Activated CD4-positive, alpha-beta T cell treated with anti-CD3 and anti-CD28 coated beads, Interleukin-2, Interleukin-6, amounts not matched to agents 100 ng/mL and 50 ng/mL, durations not matched to agents 16 hours and 8 hours (primary cell): ENCODE data around the gene TBC1D22A.
"Not testable (repeated sequence)": the region's sequence is repeated elsewhere in the genome, so short reads cannot be mapped to it uniquely, and the experiment has no call there.

ENCODE experiments used
- DNase-seq: peaks from one replicate; pipeline ENCODE4 v3.0.0-alpha.2; 2020

Gene TBC1D22A

GRCh38 chr22:47164514-47165337 is 402.3 kb downstream of the TBC1D22A start:
- no peak for DNase-seq

GRCh38 chr22:47165338-47166032 is 403.0 kb downstream of the TBC1D22A start:
- DNase-seq = no peak

GRCh38 chr22:47166033-47166404 is 403.6 kb downstream of the TBC1D22A start:
- DNase-seq = no peak

GRCh38 chr22:47166446-47167016 is 404.1 kb downstream of the TBC1D22A start:
- no peak for DNase-seq

GRCh38 chr22:47167056-47167455 is 404.6 kb downstream of the TBC1D22A start:
- DNase-seq = no peak

GRCh38 chr22:47167921-47168320 is 405.5 kb downstream of the TBC1D22A start:
- DNase-seq = not testable (repeated sequence)

GRCh38 chr22:47168441-47168840 is 406.0 kb downstream of the TBC1D22A start:
- DNase-seq = no peak

GRCh38 chr22:47168900-47169800 is 406.7 kb downstream of the TBC1D22A start:
- DNase-seq = no peak

GRCh38 chr22:47169801-47170140 is 407.3 kb downstream of the TBC1D22A start:
- no peak for DNase-seq

- not testable (repeated sequence) for DNase-seq
Measured at GRCh38 chr22:47170511-47171440, 408.3 kb downstream of the TBC1D22A start.

- DNase-seq = no peak
Measured at GRCh38 chr22:47171441-47172221, 409.2 kb downstream of the TBC1D22A start.

GRCh38 chr22:47172771-47173534 is 410.5 kb downstream of the TBC1D22A start:
- no peak for DNase-seq

GRCh38 chr22:47173535-47174021 is 411.1 kb downstream of the TBC1D22A start:
- no peak for DNase-seq

GRCh38 chr22:47174096-47174495 is 411.6 kb downstream of the TBC1D22A start:
- DNase-seq = no peak

- DNase-seq = no peak
Measured at GRCh38 chr22:47174671-47175112, 412.2 kb downstream of the TBC1D22A start.

- DNase-seq = no peak
Measured at GRCh38 chr22:47175151-47176025, 412.9 kb downstream of the TBC1D22A start.

- no peak for DNase-seq
Measured at GRCh38 chr22:47176026-47176389, 413.6 kb downstream of the TBC1D22A start.

GRCh38 chr22:47176573-47177333 is 414.3 kb downstream of the TBC1D22A start:
- no peak for DNase-seq
